Adrenal gland (tissue), 12 donors: Measurements from ENCODE around the gene APBB2. TPM values are rescaled to one million over a fixed set of nuclear protein-coding genes. Genes with fewer than 3 reads are reported as not detected.
"Not testable (repeated sequence)": the region's sequence is repeated elsewhere in the genome, so short reads cannot be mapped to it uniquely, and the experiment has no call there.

Experiments used
- DNase-seq, 7 donors: peaks; one replicate each; pipeline ENCODE4 v3.0.0-alpha.2; 2019 to 2020
- H3K27ac ChIP-seq, 5 donors: fragments of 200-600 bp; sonication (generic) in 4 of 5; 1 replicate in 3 of 5; 2 replicates in 2 of 5; pipeline versions ENCODE4 v1.5.1 to v1.8.0; 2016 to 2020; ENCODE audit warnings: mild to moderate bottlenecking in 1 of 5
- H3K27me3 ChIP-seq: fragments of 200-600 bp; 2 replicates; pipeline ENCODE4 v1.8.0; 2021
- H3K36me3 ChIP-seq, 2 donors: fragments of 200-600 bp; replicated peaks in 1 of 2; 1 replicate in 1 of 2; 2 replicates in 1 of 2; pipeline versions ENCODE4 v1.5.1 to v1.8.0; 2018 to 2022
- H3K4me1 ChIP-seq, 2 donors: fragments of 200-600 bp; replicated peaks in 1 of 2; 1 replicate in 1 of 2; 2 replicates in 1 of 2; pipeline versions ENCODE4 v1.5.1 to v1.8.0; 2018 to 2021
- H3K4me3 ChIP-seq, 4 donors: fragments of 200-600 bp; sonication (generic) in 3 of 4; one replicate each; pipeline ENCODE4 v1.5.1; 2016 to 2018
- H3K9me3 ChIP-seq, 3 donors: fragments of 200-600 bp; sonication (generic) in 1 of 3; replicated peaks in 1 of 3; 1 replicate in 2 of 3; 2 replicates in 1 of 3; pipeline versions ENCODE4 v1.5.1 to v1.8.0; 2016 to 2021
- CTCF ChIP-seq, 6 experiments: fragments of 450-650 bp in 4 of 6; fragments of 200-600 bp in 2 of 6; sonication (generic) in 1 of 6; IDR thresholded peaks; 1 replicate in 5 of 6; 2 replicates in 1 of 6; pipeline versions ENCODE4 v1.5.1 to v1.8.0; 2016 to 2021; ENCODE audit warnings: antibody characterized with exemption in 6 of 6, mild to moderate bottlenecking in 2 of 6, moderate library complexity in 1 of 6
- POLR2A ChIP-seq, 2 donors: fragments of 450-650 bp; IDR thresholded peaks; one replicate each; pipeline ENCODE4 v1.6.1; 2017; ENCODE audit warnings: antibody characterized with exemption in 2 of 2, mild to moderate bottlenecking in 2 of 2, moderate library complexity in 1 of 2
- WGBS, 4 donors: extraction: QIAGEN DNeasy Blood & Tissue Kit in 2 of 4; methylation state at CpG; one replicate each; pipeline versions ENCODE4 v1.1.5 to v1.1.7; 2013 to 2017; 5-methylcytosine and 5-hydroxymethylcytosine counted together
- intact Hi-C, 2 donors: fragments of 100-400 bp; cut with DNase I; formaldehyde crosslinking; loops; one replicate each; pipeline versions ENCODE4 v1.14.1 to v1.15.0; 2022 to 2023
- polyA plus RNA-seq, 3 donors: library from polyadenylated mRNA; stranded (reverse); fragments of 200-250 nt in 2 of 3; fragments of 350-450 nt in 1 of 3; fragmentation: Illumina TruSeq in 1 of 3; extraction: RNeasy Lipid Tissue Mini Kit (QIAGEN cat#74804) in 1 of 3; gene quantifications; one replicate each; pipeline ENCODE4 v1.2.3, GENCODE V29; 2013 to 2014
- total RNA-seq, 9 donors: library from RNA; depleted of rRNA in 4 of 9; stranded (reverse); fragments of >200 nt in 4 of 9; fragments of 120-200 nt in 1 of 9; fragmentation: NEBNext Ultra II Directional in 1 of 9; extraction: Animal tissue kit (Norgen Biotek cat#: 25700) in 1 of 9; gene quantifications; one replicate each; pipeline versions ENCODE4 v1.1.0 to v1.2.4, GENCODE V29; 2013 to 2023
- donor health status: healthy with polysubstance abuse.
- donor health status: Bipolar disorder and iron deficiency.
- donor health status: DM: yes; HTN: yes; CAD: no.
- donor health status: DM: no; HTN: no; CAD: no.
- donor health status: DM: no; HTN: no; CAD: no.
- donor health status: DM: yes; HTN: yes; CAD: no.

Gene APBB2
- total and polyA plus RNA-seq, 12 donors: 12.4 to 135 (median 39.7) TPM

- Histone ChIP-seq H3K9me3 (no peaks in the 10 kb centered on the region), H3K27me3 (no peaks in the 10 kb centered on the region), H3K36me3 (no peaks in the 10 kb centered on the region), H3K4me1 (peaks cover 15 to 21% of the 10 kb centered on the region in 2 donors), H3K4me3 (no peak overlapping the region), H3K27ac (no peak overlapping the region)
- TF ChIP-seq POLR2A (IDR thresholded peaks at IDR 0.05) (no peak), CTCF (IDR thresholded peaks at IDR 0.05) (no peak)
- intact Hi-C loops: loop anchor here in 1 of 2 donors (10.0 kb wide), 1 partner anchor 47 kb away; no protein-coding TSS in a partner anchor
- WGBS, 4 donors: 91 to 96% (median 93%) methylated on average over 4 of the region's 4 CpGs
- DNase-seq: no peak
Measured at GRCh38 chr4:41148292-41148691, 66.0 kb downstream of the APBB2 start.

- 96 to 100% (median 97%) methylated on average over 3 of the region's 3 CpGs for WGBS, 4 donors
- H3K4me3 ChIP-seq, H3K27me3 ChIP-seq, H3K9me3 ChIP-seq, H3K36me3 ChIP-seq, DNase-seq: not testable (repeated sequence)
- Histone ChIP-seq H3K27ac (peak overlapping the region in 2 of 5 donors; percentile 20 to 38), H3K4me1 (peaks cover 22 to 27% of the 10 kb centered on the region in 2 donors)
- intact Hi-C loops: loop anchor here in 1 of 2 donors (10.0 kb wide), 1 partner anchor 47 kb away; no protein-coding TSS in a partner anchor
Measured at GRCh38 chr4:41147570-41147969, 66.8 kb downstream of the APBB2 start.

GRCh38 chr4:41146716-41147506, 67.4 kb downstream of the APBB2 start:
- Histone ChIP-seq H3K27ac (peak overlapping the region in 3 of 5 donors; percentile 18 to 38 (median 20)), H3K36me3 (no peaks in the 10 kb centered on the region), H3K4me1 (peaks cover 27 to 34% of the 10 kb centered on the region in 2 donors), H3K9me3 (no peaks in the 10 kb centered on the region), H3K27me3 (no peaks in the 10 kb centered on the region), H3K4me3 (no peak overlapping the region)
- peak in 6 of 7 donors; percentile 23 to 67 (median 46) for DNase-seq
- intact Hi-C loops: loop anchor here in 1 of 2 donors (10.0 kb wide), 1 partner anchor 48 kb away; no protein-coding TSS in a partner anchor
- WGBS, 4 donors: 68 to 73% (median 70%) methylated on average over 14 of the region's 14 CpGs
- TF ChIP-seq POLR2A (IDR thresholded peaks at IDR 0.05): no peak
- TF ChIP-seq CTCF (IDR thresholded peaks at IDR 0.05): no peak

- no peak for DNase-seq
- intact Hi-C loops: loop anchor here in 1 of 2 donors (10.0 kb wide), 1 partner anchor 49 kb away; no protein-coding TSS in a partner anchor
- Histone ChIP-seq H3K4me3 (no peak overlapping the region), H3K9me3 (no peaks in the 10 kb centered on the region), H3K4me1 (peaks cover 29 to 37% of the 10 kb centered on the region in 2 donors), H3K27me3 (no peaks in the 10 kb centered on the region), H3K36me3 (no peaks in the 10 kb centered on the region), H3K27ac (peak overlapping the region in 1 of 5 donors; percentile 38)
- TF ChIP-seq CTCF (IDR thresholded peaks at IDR 0.05) (no peak), POLR2A (IDR thresholded peaks at IDR 0.05) (no peak)
- WGBS, 4 donors: 85 to 95% (median 90%) methylated on average over 5 of the region's 5 CpGs
Measured at GRCh38 chr4:41146196-41146595, 68.1 kb downstream of the APBB2 start.
